Stimulated activated CD8-positive, alpha-beta memory T cell treated with anti-CD3 and anti-CD28 coated beads, Interleukin-12 subunit alpha, Interleukin-12 subunit beta, amount 100 ng/mL, for 24 hours (primary cell): ENCODE data around the gene ATP6V0A1.
A peak's percentile ranks its signal among the peaks of the same experiment; 100 is the strongest.

Experiments used
- DNase-seq: peaks from one replicate; pipeline ENCODE4 v3.0.0-alpha.2; 2020; ENCODE audit errors: extremely low read depth

ATP6V0A1 gene

DNA sequence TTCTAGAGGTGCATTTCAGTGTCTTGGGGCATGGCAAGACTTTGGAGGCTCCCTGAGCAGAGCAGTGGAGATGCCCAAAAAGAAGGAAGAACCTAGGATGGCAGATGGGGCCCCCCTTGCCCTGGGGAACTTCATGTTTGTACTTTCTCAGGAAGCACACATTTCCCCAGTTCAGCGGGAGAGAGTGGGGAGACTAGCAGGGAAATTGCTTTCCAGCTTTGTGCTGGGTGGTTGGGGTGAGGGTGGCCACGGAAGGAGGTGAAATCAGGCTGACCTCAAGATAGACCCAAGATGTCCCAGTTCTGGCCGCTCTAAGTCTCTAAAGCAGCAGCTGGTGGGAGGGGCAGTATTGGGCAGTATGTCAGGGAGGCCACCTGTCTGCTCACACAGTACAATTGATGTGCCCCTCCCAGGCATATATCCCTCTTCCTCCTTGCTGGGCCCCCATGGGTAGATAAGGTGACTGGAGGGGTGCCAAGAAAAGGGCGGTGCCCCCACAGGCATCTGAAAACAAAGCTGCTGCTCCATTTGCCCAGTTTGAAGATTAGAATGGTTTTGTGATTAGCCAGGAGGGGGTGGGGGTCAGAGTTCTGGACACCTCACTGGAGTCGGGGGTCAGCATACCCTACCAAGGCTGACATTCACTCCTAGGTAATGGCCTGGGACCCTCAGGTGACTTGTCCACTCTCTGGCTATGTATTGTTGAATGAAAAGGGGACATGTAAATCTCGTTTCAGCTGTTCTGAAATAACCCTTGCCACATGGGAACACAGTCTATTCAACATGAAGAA, 60.3 kb downstream of the ATP6V0A1 start:
- DNase-seq: no peak

DNA sequence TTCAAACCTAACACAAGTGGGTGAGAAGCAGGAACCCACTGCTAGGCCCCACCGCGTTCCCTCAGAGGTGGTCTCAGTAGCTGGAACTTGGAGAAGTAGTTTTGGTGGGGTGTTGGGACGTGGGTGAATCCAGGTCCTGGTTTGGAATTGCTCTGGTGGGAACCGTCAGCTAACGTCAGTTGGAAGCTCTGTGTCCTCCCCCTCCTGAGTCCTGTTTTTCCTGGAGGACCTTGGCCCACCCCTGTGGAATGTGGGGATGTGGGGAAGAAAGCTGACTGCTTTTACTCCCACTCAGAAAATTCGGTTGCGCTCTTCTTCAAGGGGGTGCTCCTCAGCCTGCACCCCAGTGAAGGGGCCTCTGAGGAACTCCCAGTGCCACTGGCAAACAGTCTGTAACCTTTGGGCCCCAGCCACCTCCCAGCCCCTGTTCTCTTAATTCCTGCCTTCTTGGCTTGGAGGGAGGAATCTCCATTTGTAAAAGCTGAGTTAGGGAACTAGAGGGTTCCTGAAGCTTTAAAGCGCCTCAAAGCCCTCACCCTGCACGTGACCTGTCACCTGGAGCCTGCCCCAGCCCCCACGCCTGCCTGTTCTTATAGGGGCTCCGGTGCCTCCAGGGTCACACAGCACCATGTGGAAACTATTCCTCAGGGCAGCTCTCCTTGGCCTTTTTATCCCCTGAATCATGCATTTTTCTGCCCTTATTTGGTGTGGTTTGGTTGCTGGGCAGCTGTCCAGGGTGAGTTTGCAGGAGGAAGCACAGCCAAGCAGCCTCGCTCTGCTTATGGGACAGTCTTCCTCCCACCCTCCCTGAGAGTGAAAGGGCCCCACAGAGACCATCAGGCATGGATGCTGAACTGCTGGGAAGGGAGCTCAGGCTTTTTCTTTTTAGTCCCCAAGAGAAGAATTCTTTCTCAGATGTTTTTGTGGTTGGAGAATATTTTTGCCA, 61.1 kb downstream of the ATP6V0A1 start:
- no peak for DNase-seq

DNA sequence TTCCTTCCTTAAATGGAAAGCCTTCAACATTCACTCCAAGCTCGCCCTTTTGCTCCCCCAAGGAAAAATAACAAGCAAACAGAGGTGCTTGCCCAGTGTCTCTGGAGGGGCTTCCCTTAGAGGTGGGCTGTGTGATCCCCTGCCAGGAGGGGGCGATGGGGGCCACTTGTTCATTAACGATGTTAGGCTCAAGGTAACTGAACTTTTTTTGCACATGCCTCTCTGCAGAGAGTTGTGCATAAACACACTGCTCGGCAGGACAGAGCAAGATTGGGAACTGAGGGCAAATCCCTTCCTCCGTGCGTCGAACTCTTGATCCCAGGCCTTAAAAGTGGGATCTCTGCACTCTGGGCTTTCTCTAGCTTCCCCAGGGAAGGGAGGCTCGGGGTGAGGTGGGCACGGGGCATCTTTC, 61.9 kb downstream of the ATP6V0A1 start:
- no peak for DNase-seq

DNA sequence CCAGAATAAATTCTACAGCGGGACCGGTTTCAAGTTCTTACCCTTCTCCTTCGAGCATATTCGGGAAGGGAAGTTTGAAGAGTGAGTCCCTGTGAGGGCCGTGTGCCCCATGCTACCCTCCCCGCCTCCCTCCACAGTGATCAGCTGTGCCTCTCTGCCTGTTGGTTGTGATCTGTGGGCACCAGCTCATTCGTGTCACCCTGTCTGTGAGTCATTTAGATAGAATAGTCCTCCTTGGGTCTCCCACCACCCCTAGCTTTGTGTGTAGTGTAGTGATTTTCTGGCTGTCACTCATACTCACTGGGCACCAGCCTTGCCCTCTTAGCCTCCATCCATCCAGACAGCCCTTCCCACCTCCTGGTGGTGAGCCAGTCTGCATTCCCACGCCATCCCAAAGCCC, 62.4 kb downstream of the ATP6V0A1 start:
- no peak for DNase-seq

DNA sequence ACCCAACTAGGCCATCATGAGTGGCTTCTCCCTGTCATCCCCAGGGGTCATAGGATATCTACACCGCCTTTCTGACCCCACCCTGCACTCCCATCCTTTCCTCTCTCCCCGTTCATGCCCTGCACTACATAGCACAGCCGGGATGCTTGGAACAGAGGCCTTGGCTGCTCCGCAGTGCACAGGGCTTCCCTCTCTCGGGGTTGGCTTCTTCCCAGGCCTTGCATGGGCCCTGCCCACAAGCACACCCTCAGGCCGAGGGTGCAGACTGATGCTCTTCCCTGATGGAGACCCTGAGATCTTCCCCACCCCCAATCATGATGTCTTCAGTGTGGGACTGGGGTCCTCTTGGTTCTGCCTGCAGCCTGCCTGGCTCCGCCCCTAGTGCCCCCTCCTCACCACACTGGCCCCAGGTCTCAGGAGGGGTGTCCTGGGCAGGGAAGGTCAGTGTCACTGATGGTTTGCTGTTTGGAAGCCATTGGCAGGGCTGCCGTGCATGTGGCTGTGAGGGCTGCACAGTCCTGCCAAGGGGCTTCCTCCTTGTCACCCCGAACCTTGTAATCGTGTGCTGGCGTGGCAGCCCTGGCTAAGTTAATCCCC, 63.1 kb downstream of the ATP6V0A1 start:
- no peak for DNase-seq

DNA sequence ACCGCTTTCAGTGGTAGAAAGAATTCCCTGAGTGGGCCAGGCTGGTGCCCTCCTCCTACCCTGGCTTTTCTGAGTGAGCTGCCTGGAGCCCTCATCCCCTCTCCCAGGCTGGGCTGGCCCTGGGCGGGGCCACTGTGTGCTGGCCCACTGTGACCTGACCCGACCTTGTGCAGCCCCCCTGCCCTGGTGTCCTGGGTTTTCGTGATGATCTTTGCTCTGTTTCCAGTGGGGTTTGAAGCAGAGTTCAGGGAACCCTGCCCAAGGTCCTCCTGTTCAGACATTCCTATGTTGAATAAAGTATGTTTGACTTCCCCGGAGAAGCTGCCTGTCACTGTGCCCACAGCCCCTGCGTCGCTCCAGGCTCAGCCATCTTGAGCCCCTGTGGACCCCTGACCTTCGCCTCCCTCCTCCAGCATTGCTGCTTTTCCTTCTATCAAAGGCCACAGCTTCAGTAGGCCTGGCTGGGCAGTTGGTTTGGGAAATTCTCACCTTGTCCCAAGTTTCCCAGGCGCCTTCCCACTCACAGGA, 63.6 kb downstream of the ATP6V0A1 start:
- no peak for DNase-seq

DNA sequence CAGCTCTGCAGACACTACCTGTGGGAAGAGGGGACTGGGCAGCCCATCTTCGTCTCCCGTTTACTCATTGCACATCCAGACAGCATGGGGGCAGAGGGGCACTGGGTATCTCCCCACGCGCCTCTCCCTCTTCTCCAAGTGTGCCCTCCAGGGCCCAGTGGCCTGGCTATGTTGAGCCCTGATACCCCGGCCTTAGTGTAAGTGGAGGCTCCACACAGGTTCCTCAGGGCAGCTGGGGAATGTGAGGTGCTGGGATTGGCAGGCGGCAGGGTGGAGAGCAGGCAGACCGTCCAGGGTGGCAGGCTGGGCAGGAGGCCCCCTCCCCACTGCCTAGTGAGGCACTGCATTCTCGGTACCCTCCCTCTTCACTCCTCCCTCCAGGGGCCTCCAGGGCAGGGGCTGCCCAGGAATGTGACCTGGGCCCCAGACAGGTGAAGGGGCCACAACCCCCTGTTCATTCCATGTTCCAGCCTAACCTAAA, 64.2 kb downstream of the ATP6V0A1 start:
- no peak for DNase-seq

DNA sequence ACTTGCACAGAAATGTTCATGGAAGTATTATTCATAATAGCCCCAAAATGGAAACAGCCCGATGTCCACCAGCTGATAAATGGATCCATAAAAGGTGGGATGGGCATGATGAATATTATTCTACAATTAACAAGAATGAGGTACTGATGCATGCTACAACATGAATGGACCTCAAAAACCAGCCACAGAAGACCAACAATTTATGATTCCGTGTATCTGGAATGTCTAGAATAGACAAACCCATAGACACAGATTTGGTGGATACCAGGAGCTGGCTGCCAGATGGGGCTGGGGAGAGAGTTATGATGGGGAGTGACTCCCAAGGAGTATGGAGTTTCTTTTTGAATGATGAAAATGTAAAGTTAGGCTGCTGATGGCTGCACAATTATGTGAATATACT, 66.5 kb downstream of the ATP6V0A1 start:
- DNase-seq: no peak

DNA sequence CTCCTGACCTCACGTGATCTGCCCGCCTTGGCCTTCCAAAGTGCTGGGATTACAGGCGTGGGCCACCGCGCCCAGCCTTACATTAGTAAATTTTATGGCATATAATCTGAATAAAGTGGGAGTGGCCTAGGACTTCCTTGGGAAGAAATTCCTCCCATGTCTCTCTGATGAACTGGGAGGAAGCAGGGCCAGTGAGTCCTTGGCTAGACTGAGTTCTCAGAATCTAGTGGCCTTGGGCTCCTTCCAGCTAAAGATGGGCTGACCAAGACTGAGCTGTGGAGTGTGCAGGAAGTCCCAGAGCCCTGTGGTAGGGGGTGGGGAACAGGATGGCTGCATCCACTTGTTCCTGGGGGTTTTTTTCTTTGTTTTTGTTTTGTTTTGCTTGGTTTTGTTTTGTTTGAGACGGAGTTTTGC, 67.4 kb downstream of the ATP6V0A1 start:
- no peak for DNase-seq

DNA sequence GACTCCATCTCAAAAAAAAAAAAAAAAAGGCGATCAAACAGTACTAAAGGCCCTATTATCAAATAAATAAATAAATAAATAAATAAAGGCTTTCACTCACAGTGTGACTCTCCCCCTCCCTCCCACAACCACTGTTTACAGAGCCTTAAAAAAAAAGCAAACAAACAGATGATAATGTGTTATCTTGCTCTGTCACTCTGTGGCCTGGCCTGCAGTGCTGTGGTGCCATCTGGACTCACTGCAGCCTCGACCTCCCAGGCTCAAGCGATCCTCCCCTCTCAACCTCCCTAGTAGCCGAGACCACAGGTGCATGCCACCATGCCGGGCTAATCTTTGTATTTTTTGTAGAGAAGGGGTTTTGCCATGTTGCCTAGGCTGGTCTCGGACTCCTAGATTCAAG, 69.3 kb downstream of the ATP6V0A1 start:
- no peak for DNase-seq

DNA sequence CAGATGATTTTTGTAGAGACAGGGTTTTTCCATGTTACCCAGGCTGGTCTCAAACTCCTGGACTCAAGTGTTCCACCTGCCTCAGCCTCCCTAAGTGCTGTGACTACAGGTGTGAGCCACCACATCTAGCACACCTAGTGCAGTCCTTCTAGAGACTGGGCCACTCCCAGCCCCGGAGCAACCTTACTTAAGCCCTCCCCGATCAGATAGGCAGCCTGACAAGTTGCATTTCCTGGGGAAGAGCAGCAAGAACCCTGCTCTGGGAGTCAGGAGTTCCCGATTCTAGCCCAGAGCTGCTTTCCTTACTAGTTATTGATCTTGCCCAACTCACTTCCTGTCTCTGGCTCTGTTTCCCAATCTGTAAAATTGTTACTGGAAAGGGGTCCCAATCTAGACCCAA, 70.4 kb downstream of the ATP6V0A1 start:
- DNase-seq: no peak

DNA sequence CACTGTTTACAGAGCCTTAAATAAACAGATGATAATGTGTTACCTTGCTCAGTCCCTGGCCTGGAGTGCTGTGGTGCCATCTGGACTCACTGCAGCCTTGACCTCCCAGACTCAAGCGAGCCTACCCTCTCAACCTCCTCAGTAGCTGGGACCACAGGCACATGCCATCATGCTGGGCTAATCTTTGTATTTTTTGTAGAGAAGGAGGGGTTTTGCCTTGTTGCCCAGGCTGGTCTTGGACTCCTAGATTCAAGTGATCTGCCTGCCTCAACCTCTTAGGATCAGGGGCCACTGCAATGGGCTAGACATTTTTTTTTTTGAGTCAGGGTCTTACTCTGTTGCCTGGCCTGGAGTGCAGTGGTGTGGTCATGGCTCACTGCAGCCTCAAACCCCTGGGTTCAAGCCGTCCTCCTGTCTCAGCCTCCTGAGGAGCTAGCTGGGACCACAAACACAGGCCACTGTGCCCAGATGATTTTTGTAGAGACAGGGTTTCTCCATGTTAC, 72.3 kb downstream of the ATP6V0A1 start:
- DNase-seq: no peak

DNA sequence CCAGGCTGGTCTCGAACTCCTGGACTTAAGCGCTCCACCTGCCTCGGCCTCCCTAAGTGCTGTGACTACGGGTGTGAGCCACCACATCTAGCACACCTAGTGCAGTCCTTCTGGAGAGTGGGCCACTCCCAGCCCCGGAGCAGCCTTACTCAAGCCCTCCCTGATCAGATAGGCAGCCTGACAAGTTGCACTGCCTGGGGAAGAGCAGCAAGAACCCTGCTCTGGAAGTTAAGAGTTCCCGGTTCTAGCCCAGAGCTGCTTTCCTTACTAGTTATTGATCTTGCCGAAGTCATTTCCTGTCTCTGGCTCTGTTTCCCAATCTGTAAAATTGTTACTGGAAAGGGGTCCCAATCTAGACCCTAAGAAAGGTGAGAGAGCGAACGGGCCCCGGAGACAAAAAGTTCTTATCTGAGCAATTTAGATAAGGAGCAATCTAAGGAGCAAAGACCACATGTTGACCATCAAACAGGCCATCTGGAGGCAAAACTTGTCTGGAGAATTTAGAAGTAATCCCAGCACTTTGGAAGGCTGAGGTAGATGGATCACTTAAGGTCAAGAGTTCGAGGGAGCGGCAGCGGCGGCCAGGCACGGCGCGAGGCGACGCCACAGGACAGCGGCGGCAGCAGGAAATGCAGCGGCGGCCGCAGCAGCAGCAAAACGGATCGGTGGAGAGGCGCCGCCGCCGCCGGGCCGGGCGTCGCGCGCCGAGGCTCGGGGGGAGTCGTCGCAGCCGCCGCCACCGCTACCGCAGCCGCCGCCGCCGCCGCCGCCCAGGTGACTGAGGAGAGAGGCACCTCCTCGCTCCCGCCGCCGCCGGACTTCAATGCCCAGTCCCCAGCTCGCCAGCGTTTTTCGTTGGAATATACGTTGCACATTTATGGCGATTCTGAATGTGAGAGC, 73.0 kb downstream of the ATP6V0A1 start:
- DNase-seq: no peak

DNA sequence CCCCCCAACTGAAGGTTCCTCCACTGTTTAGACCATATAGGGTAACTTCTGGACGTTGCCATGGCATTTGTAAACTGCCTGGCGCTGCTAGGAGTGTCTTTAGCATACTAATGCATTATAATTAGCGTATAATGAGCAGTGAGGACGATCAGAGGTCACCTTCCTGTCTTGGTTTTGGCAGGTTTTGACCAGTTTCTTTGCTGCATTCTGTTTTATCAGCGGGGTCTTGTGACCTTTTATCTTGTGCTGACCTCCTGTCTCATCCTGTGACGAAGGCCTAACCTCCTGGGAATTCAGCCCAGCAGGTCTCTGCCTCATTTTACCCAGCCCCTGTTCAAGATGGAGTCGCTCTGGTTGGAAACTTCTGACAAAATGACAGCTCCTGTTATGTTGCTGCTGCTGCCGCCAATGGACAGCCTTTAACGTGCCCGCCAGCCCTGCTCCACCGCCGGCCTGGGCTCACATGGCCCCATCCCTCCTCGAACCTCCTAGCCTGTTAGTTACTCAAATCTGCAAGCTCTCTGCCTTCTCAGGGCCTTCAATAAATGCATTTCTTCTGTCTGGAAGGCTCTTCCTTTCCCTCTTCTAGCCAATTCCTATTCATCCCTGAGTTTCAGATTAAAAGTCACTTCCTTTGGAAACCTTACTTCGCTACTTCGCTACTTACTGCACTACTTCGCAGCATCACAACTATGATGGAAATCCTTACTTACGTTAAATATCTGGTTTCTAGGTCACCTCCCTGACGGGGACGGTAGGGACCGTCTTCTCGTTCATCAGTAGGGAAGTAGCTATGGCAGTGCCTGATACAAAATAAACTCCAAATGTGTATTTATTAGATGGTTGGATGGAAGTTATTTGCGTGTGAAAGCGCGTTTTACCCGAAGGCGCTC, 76.7 kb downstream of the ATP6V0A1 start:
- no peak for DNase-seq

DNA sequence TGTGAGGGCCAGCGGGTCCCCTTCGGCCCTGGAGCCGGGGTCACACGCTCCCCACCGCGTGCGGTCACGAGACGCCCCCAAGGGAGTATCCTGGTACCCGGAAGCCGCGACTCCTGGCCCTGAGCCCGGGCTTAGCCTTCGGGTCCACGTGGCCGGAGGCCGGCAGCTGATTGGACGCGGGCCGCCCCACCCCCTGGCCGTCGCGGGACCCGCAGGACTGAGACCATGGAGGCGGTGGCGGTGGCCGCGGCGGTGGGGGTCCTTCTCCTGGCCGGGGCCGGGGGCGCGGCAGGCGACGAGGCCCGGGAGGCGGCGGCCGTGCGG, 77.3 kb downstream of the ATP6V0A1 start, which contains the start of gene NAGLU:
Gene NAGLU (plus strand): TSS at position 194 of the 324 bp plus-strand sequence. CDS start 32 bp downstream, at position 226.
- peak; percentile 67 for DNase-seq

DNA sequence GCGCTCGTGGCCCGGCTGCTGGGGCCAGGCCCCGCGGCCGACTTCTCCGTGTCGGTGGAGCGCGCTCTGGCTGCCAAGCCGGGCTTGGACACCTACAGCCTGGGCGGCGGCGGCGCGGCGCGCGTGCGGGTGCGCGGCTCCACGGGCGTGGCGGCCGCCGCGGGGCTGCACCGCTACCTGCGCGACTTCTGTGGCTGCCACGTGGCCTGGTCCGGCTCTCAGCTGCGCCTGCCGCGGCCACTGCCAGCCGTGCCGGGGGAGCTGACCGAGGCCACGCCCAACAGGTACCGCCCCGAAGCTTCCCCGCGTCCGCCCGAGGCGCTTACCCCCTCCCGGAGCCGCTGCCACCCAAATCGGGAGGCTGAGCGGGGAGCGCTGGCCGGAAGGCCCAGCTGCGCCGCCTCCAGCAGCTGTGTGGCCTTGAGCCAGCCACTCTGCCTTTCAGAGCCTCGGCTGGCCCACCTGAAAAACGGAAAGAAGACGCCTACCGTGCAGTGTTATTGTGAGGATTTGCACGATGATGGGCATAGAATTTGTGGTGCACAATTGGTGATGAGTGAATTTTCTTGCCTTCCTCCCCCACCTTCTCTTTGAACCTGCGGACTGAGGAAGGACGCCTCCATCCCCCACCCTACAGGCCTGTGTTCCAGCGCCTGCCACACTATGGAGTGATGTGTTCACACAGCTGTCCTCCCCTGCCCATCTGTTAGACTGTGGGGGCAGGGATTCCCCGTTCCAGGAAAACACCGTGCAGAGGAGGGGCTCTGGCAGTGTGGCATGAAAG, 77.9 kb downstream of the ATP6V0A1 start:
- peak; percentile 46 for DNase-seq

DNA sequence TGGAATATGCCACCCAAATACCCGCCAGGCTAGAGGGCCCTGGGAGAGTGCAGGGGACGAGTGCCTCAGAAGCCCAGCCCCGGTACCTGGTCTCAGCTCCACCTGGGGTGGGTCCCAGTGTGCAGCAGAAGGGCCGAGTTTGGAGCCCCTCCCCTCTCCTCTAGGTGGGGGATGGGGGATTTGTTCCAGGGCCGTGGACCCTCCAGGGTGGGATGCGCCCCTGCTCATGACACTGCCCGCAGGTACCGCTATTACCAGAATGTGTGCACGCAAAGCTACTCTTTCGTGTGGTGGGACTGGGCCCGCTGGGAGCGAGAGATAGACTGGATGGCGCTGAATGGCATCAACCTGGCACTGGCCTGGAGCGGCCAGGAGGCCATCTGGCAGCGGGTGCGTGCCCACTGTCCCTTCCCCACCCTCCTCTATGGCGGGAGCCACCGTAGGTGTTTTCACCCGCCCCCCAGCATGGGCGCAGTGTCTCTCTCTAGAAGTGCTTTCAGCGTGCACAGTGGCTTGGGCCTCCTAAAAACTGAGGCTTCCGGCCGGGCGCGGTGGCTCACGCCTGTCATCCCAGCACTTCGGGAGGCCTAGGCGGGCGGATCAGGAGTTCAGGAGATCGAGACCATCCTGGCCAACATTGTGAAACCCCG, 78.6 kb downstream of the ATP6V0A1 start:
- no peak for DNase-seq

DNA sequence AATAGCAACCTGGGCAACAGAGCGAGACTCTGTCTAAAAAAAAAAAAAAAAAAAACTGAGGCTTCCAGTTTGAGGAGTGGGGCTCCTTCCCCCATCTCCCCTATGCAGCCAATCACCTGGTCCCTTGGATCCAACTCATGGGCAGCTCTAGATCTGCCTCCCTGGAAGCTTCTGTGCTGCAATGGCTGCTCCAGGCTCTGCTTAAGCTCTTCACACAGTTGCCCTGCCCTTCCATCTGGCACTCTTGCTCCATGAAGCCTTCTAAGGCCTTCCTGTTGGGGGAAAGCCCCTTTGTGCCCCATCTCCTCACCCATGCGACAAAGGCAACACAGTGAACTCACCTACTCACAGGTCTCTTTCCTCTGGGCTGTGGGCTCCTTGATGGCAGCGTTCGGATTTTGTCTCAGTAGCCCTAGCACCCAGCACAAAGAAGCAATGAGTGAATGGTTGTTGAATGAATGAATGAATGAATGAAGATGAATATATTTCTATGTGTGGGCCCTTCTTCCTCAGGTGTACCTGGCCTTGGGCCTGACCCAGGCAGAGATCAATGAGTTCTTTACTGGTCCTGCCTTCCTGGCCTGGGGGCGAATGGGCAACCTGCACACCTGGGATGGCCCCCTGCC, 79.3 kb downstream of the ATP6V0A1 start:
- DNase-seq: no peak
